ENCODE results near the gene CCNB2.

The CCNB2 gene

GRCh38 chr15:59148153-59148833, 43.3 kb downstream of the CCNB2 start:
- H3K4me3 ChIP-seq (replicated peaks; ENCODE audit: insufficient read depth, low read length) = no peak overlapping the region
- H3K27ac ChIP-seq (replicated peaks) = no peak overlapping the region
- no peaks in the 10 kb centered on the region for H3K27me3 ChIP-seq (ENCODE audit: insufficient read depth, poor library complexity, severe bottlenecking)
- TF ChIP-seq SPI1 (IDR thresholded peaks at IDR 0.05; ENCODE audit: borderline replicate concordance, low read depth) (no peak), GABPA (IDR thresholded peaks at IDR 0.05; ENCODE audit: low read depth) (no peak), CTCF (IDR thresholded peaks at IDR 0.05; ENCODE audit: insufficient read depth, low read length) (no peak), POLR2AphosphoS5 (IDR thresholded peaks at IDR 0.05; ENCODE audit: low read depth) (no peak), REST (IDR thresholded peaks at IDR 0.05; ENCODE audit: insufficient replicate concordance, low read depth) (no peak)
- no peak for DNase-seq (ENCODE audit: low read depth in 1 of 2, low spot score in 1 of 2)

DNA sequence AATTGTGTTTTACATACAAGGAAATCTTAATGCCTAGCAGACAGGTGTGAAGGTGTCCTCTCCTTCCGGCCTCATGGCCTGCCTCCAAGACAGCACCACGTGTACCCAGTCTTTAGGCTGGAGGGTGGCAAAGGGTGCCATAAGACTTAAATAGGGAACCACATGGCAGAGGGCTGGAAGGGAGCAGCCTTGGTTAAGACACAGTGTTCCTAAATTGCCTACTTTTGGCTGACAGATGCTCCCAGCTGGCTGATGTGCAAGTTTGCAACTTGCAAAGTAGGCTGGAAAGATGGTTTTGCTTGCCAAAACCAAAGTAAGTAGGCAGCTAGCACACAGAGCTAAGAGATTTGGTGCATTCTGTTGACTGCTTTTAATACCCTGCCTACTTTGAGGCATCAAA, 45.2 kb downstream of the CCNB2 start:
- H3K27me3 ChIP-seq (ENCODE audit: insufficient read depth, poor library complexity, severe bottlenecking) = no peaks in the 10 kb centered on the region
- no peak for DNase-seq (ENCODE audit: low read depth in 1 of 2, low spot score in 1 of 2)

More for the DNA sequence above, 45.2 kb downstream of the CCNB2 start:
- no peak for TF ChIP-seq POLR2AphosphoS5 (IDR thresholded peaks at IDR 0.05; ENCODE audit: low read depth)
- TF ChIP-seq SPI1 (IDR thresholded peaks at IDR 0.05; ENCODE audit: borderline replicate concordance, low read depth) = no peak
- TF ChIP-seq GABPA (IDR thresholded peaks at IDR 0.05; ENCODE audit: low read depth) = no peak
- no peak for TF ChIP-seq CTCF (IDR thresholded peaks at IDR 0.05; ENCODE audit: insufficient read depth, low read length)
- no peak for TF ChIP-seq REST (IDR thresholded peaks at IDR 0.05; ENCODE audit: insufficient replicate concordance, low read depth)
- Histone ChIP-seq H3K4me3 (replicated peaks; ENCODE audit: insufficient read depth, low read length) (no peak overlapping the region), H3K27ac (replicated peaks) (no peak overlapping the region)

Data from HL-60 (cell line).